Measurements from ENCODE around the gene AIRE.
"Not testable (repeated sequence)": the region's sequence is repeated elsewhere in the genome, so short reads cannot be mapped to it uniquely, and the experiment has no call there.

The AIRE gene

DNA sequence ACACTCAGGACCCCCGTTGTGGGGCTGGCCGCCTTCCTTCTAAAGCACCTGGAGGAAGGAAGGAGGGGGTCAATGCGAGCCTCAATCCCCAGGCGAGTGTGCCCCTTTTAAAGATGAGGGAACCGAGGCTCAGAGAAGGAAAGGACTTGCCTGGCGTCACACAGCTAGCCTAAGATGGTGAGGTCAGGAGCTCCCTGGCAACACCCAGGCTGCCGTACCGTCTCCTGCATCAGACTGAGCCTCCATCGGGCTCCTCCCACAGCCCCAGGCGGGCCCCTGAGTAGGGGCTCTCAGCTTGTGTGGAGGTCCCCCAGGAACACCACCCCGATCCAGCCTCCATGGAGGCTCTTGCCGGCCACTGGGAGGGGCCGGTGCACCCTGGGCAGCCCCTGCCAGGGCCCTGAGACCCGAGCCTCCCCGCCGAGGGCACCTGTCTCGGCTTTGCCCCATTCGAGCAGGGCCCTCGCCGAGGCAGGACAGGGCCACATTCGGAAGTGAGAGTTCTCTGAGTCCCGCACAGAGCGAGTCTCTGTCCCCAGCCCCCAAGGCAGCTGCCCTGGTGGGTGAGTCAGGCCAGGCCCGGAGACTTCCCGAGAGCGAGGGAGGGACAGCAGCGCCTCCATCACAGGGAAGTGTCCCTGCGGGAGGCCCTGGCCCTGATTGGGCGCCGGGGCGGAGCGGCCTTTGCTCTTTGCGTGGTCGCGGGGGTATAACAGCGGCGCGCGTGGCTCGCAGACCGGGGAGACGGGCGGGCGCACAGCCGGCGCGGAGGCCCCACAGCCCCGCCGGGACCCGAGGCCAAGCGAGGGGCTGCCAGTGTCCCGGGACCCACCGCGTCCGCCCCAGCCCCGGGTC is at the start of gene AIRE:
Gene AIRE (plus strand): TSS at position 739 of the 855 bp plus-strand sequence. CDS start 131 bp downstream, outside the sequence.
- no peak for DNase-seq

GRCh38 chr21:44240353-44240752 is 45.3 kb upstream of the AIRE start:
- not testable (repeated sequence) for DNase-seq

DNA sequence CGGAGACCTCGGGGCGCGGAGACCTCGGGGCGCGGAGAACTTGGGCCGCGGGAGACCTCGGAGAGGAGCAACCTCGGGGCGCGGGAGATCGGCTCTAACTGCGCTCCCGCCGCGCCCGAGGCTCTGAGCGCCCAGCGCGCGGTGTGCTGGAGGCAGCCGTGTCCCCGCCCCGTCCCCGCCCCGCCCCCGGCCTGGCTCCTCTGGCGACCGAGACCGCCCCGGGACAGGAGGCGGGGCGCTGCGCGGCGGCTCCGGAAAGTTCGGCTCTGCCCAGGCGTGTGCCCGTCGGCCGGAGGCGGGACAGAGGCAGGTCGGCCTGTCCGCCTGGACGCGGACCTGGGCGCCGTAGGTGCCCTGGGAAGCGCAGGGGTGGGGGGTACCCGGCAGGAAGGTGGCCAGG is 44.8 kb upstream of the AIRE start, which contains the start of gene ICOSLG:
Gene ICOSLG (minus strand): TSS at position 102 of the 400 bp plus-strand sequence. CDS start 126 bp downstream, outside the sequence.
- DNase-seq, result not testable (repeated sequence)

GRCh38 chr21:44241281-44241680 is 44.4 kb upstream of the AIRE start:
- not testable (repeated sequence) for DNase-seq

- not testable (repeated sequence) for DNase-seq
Observed at GRCh38 chr21:44243980-44244379, 41.7 kb upstream of the AIRE start.

- not testable (repeated sequence) for DNase-seq
Observed at GRCh38 chr21:44247904-44248303, 37.8 kb upstream of the AIRE start.

DNA sequence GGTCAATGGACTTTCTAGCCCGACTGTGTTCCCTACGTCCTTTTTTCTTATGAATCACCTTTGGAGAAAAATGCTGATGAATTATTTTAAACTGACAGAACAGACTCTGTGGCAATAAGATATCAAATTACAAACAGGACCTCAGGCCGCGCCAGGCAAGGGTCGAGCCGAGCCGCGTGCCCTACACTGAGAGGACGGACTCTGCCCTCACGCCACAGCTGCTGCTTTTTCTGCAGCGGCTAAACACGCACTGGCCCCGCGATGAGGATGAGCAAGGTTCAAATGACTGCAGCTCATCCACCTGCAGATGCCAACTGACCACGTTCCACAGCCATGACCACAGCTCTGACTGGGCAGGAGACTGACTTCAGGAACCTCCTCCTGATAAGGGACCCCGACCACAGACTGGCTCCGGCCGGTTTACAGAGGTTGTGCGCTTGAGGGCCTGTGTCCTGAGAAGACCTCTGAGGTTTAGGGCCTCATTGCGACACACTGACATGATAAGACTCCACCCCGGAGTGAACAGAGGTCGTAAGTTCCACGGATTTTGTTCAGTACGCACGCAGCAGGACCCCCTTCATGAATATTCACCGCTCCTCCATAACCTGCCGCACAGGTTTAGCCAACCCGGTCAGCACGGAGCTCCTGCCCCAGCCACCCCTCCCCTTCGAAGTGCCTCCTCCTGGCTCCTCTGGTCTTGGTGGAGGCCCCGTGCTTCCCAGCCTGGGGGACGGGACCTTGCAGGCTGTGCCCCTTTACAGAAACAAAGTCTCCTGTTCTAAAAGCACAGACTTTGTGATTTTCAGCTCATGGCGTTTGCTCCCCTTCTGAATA is 36.3 kb upstream of the AIRE start:
- DNase-seq, result not testable (repeated sequence)

DNA sequence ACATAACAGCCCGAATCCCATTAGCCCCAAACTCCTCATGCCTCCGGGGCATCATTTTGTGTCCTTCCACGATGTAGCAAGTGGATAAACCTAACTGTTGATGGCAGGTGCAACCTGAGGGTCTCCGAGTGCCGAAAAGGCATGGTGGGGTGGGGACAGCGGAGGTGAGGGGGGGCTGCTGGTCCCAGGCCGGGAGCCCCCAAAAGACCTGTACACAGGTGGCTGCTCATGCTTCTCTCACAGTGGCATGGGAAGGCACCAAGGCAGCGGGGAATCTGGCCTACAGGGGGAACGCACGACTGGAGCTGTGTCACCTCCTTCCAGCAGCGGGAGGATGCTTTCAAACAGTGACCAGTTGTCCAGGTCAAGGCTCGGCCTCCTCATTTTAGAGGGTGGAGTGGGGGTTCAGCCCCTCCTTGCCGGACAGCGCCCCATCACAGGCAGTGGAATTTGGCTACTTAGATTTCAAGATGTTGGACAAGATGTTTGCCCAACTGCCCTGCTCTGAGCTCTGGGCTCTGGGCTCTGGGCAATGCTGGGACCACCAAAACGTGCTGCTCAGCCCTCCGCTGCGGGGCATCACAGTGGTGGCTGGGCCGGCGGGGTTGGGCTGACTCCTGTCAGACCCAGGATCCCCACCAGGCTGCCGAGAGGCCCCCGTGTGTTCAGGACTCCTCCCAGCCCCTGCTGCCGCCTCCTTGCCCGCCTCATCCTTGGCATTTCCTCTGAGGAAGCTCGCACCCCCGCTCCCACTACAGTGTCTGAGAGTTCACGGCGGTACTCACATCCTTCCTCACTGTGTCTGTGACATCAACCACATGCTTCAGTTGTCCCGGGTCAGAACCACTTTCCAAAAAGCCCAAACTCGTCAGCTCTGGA is 31.6 kb upstream of the AIRE start:
- DNase-seq, result peak; percentile 41

DNA sequence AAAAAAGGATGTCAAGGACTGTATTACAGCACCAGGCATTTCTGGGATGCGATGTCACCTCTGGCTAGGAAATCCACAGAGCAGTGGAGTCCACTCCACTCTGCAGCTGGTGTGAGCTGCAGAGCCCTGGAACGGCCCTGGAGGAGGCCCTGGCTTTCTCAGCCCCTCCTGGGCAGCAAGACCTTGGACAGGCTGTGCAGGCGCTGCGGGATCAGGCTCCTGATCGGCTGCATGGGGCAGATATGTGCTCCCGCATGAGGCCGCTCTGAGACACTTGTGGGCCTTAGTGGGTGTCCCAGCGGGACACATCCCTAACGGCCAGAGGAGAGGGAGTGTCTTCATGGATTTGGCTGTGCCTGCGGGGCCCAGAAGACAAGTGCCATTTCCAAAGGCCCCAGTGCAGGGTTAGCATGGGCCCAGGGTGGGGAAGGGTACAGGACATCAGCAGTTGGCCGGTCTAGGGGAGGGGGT is 30.1 kb upstream of the AIRE start:
- no peak for DNase-seq

DNA sequence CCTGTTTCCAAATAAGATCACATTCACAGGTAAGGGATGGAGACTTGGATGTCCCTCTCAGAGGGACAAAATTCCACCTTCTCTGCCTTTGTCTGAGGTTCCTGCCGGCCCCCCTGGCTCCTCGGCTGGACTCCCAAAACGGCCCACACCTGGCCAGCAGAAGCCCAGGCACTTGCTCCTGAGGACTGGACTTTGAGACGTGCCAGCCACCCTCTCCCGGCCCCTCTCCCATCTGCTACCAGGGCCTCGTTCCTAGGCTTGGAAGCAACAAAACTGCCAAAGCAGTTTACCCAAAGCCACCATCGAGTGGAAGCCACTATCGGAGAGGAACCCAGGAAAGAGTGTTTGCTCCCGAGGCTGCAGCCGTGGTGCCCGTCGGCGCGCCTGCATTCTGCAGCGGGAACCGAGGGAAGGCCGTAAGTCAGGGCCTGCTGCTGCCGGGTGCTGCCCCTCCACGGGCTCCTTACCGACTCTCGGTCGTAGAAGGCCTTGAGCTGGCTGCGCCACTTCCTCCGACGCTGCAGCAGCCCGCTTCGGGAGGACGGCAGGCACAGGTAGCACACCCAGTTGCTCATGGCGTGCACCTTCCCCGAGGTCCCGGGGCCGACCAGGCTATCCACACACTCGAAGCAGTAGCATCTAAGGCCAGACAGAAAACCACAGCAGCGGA is 27.5 kb upstream of the AIRE start:
- DNase-seq, result no peak

- no peak for DNase-seq
Observed at GRCh38 chr21:44259082-44259705, 26.5 kb upstream of the AIRE start.

- no peak for DNase-seq
Observed at GRCh38 chr21:44260066-44260465, 25.6 kb upstream of the AIRE start.

GRCh38 chr21:44260791-44261631 is 24.7 kb upstream of the AIRE start:
- no peak for DNase-seq

DNA sequence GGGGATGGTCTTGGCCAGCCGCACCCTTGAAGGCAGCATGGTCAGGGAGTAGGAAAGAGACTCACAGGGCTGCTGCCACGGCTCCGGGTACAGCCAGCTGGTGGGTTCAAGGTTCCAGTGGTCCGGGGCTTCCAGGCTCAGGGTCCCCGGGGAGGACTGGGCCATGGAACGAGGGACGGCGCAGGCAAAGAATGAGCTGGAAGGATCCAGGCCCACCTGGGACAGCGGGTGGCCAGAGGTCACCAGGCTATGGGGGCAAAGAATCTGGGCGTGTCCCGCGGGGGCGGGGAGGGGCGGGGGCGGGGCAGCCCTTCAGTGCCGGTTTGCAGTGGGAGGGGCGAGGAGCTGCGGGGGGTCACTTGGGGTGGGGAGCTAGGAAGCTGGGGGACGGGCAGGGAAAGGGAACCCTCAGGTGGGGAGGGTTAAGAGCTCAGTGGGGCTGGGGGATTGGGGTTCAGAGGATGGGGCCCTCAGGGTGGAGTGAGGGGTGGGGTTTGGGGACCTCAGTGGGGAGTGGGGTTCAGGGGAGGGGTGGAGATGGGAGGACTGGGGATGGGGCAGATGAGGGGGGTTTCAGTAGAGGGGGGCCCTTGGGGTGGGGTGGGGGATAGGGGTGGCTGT is 23.9 kb upstream of the AIRE start, which contains the start of gene DNMT3L:
Gene DNMT3L (minus strand): TSS at position 223 of the 621 bp plus-strand sequence. CDS start 638 bp downstream, outside the sequence.
- no peak for DNase-seq

- no peak for DNase-seq
Observed at GRCh38 chr21:44262338-44263056, 23.2 kb upstream of the AIRE start.

GRCh38 chr21:44263221-44263760 is 22.4 kb upstream of the AIRE start:
- no peak for DNase-seq

DNA sequence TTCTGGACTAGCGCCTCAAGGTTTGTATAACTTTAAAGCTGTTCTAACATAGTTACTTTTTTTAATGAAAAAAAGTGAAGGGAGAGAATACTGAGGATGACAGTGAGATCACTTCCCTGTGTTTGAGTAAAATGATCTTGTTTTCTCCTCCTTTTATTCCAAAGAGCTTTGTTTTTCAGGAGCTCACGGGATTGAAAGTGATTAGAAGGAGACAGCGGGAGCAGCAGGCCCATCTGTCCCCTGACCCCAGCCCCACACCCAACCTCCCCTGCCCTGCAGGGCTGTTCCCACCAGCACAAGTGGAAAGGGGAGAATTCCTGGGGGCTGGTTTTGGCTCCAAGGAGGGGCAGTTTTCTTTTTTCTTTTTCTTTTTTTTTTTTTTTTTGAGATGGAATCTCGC is 21.9 kb upstream of the AIRE start:
- DNase-seq, result no peak

DNA sequence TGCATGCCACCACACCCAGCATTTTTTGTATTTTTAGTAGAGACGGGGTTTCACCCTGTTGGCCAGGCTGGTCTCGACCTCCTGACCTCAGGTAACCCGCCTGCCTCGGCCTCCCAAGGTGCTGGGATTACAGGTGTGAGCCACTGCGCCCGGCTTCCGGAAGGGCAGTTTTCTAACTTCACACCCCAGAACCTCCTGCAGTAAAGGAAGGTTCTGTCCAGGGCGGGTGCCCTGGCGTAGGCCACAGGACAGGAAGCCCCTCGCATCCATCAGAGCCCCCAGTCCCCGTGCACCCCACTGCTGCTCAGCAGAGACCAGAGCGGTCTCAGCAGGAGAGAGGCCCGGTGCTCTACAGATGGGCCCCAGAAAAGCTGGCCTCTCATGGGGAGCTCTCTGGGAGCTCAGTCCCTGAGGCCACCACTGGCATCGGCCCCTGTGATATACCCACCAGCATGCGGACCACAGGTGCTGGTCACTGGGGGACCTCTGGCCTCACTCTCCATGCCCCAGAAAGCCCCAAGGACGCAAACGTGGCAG is 19.9 kb upstream of the AIRE start:
- no peak for DNase-seq

Measured in activated CD8-positive, alpha-beta memory T cell treated with anti-CD3 and anti-CD28 coated beads, Interleukin-2, amount 50 U/mL, for 48 hours (primary cell).